CD4-positive, CD25-positive, alpha-beta regulatory T cell (primary cell): Measurements from ENCODE around the gene RETREG2. TPM values are rescaled to one million over a fixed set of nuclear protein-coding genes. Genes with fewer than 3 reads are reported as not detected.

Experiments used
- ATAC-seq, 2 donors: fragments of 150-1000 bp; cut with Tn5 transposase; one replicate each; pipeline ENCODE4 v1.10.0; 2021; ENCODE audit warnings: low read depth in 2 of 2, moderate number of reproducible peaks in 2 of 2, moderate library complexity in 1 of 2
- DNase-seq, 3 donors: peaks; one replicate each; pipeline versions ENCODE4 v3.0.0 to v3.0.0-alpha.2; 2012 to 2022; ENCODE audit warnings: mixed read lengths in 1 of 3
- H3K27ac ChIP-seq: one replicate; pipeline ENCODE4 v1.7.0; 2013; ENCODE audit warnings: mild to moderate bottlenecking, low read length; ENCODE audit not compliant: insufficient read depth, poor library complexity, severe bottlenecking
- H3K27me3 ChIP-seq: one replicate; pipeline ENCODE4 v1.7.0; 2013; ENCODE audit warnings: low read length; ENCODE audit not compliant: control insufficient read depth, insufficient read depth
- H3K36me3 ChIP-seq: one replicate; pipeline ENCODE4 v1.7.0; 2013; ENCODE audit warnings: mild to moderate bottlenecking, low read length, moderate library complexity; ENCODE audit not compliant: control insufficient read depth, insufficient read depth
- H3K4me1 ChIP-seq: 2 replicates; pipeline ENCODE4 v1.7.0; 2013; ENCODE audit warnings: mild to moderate bottlenecking, low read length; ENCODE audit not compliant: insufficient read depth, control insufficient read depth, poor library complexity, severe bottlenecking
- H3K4me3 ChIP-seq: one replicate; pipeline ENCODE4 v1.7.0; 2013; ENCODE audit warnings: low read depth, mild to moderate bottlenecking, low read length, moderate library complexity
- H3K9me3 ChIP-seq, 2 experiments: 1 replicate in 1 of 2; 2 replicates in 1 of 2; pipeline ENCODE4 v1.7.0; 2013; ENCODE audit warnings: low read length in 2 of 2, mild to moderate bottlenecking in 1 of 2, moderate library complexity in 1 of 2; ENCODE audit not compliant: control insufficient read depth in 2 of 2
- H3K27ac Mint-ChIP-seq, 3 donors: one replicate each; pipeline ENCODE4 v1.8.0; 2020 to 2022; ENCODE audit warnings: mild to moderate bottlenecking in 3 of 3, mixed read lengths in 3 of 3, moderate library complexity in 2 of 3
- H3K27me3 Mint-ChIP-seq: one replicate; pipeline ENCODE4 v1.8.0; 2022; ENCODE audit warnings: mild to moderate bottlenecking, mixed read lengths
- H3K36me3 Mint-ChIP-seq: one replicate; pipeline ENCODE4 v1.8.0; 2020; ENCODE audit warnings: mixed read lengths
- H3K4me1 Mint-ChIP-seq, 4 donors: one replicate each; pipeline ENCODE4 v1.8.0; 2020 to 2022; ENCODE audit warnings: mixed read lengths in 4 of 4, mild to moderate bottlenecking in 1 of 4
- H3K4me3 Mint-ChIP-seq, 4 donors: one replicate each; pipeline ENCODE4 v1.8.0; 2020 to 2022; ENCODE audit warnings: mild to moderate bottlenecking in 4 of 4, mixed read lengths in 4 of 4, moderate library complexity in 3 of 4
- H3K9me3 Mint-ChIP-seq, 7 donors: one replicate each; pipeline ENCODE4 v1.8.0; 2020 to 2022; ENCODE audit warnings: mixed read lengths in 7 of 7, mild to moderate bottlenecking in 3 of 7, moderate library complexity in 2 of 7
- polyA plus RNA-seq, 4 donors: library from polyadenylated mRNA; unstranded; fragments of 300-500 nt; fragmentation: Illumina TruSeq; gene quantifications; one replicate each; pipeline ENCODE4 v1.2.3, GENCODE V29; 2021
- total RNA-seq: library from RNA; stranded (reverse); gene quantifications from one replicate; pipeline ENCODE4 v1.2.3, GENCODE V29; 2022

RETREG2 gene
- total and polyA plus RNA-seq, 5 donors from 2014 or later: 62.8 to 89.7 (median 77.4) TPM

- H3K9me3 Mint-ChIP-seq: no peaks in the 10 kb centered on the region
- H3K4me3 Mint-ChIP-seq: peak overlapping the region; percentile 85 to 98 (median 88)
- peaks cover 40% of the 10 kb centered on the region for H3K36me3 Mint-ChIP-seq
- peaks cover 43% of the 10 kb centered on the region for H3K4me1 ChIP-seq
- ATAC-seq (no peak), DNase-seq (no peak)
- no peaks in the 10 kb centered on the region for H3K27me3 Mint-ChIP-seq
- no peaks in the 10 kb centered on the region for H3K27me3 ChIP-seq
- H3K4me1 Mint-ChIP-seq: peaks cover 12 to 69% (median 42%) of the 10 kb centered on the region in 4 donors
- peak overlapping the region; percentile 79 to 98 (median 80) for H3K27ac Mint-ChIP-seq
- peaks cover 51% of the 10 kb centered on the region for H3K36me3 ChIP-seq
- H3K9me3 ChIP-seq: no peaks in the 10 kb centered on the region
- peak overlapping the region; percentile 86 for H3K4me3 ChIP-seq
- H3K27ac ChIP-seq: peak overlapping the region; percentile 90
Measured at GRCh38 chr2:219228911-219229304, 50.8 kb downstream of the RETREG2 start.

DNA sequence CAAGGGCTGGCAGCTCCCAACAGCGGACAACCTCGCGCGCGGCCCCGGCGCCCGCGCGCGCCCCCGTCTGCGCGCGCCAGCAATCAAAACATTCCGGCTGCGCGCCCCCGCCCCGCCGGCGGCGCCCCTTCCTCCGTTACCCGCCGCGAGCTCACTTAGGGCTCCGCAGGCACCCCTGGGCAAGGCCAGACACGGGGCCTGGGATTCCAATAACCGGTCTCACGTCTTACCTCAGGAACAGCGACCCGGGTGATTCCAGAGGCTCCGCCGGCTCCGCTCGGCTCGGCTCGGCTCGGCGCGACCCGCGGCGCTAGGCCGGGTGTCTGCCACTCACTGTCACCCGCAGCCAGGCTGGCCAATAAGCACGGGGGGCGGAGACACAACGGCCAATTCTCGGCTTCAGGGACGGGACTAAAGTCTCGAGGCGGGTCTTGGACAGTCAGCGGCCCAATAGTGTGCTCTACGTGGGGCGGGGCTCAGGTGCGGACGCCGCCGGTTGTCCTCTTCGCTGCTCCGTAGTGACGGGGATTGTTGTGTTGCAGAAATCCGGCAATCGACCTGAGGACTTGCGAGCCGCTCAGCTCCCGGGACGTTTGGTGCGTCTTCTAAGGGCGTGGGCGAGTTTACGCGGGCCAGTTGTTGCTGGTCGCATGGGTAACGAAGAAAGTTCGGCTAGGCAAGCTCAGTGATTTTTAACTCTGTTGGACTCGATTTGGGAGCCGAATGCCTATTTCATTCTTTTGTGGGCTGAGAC lies 51.4 kb downstream of the RETREG2 start, which contains the start of the genes ANKZF1 and ATG9A:
Gene ANKZF1 (plus strand): TSS at position 502 of the 754 bp plus-strand sequence. CDS start 452 bp downstream, outside the sequence.
Gene ATG9A (minus strand): TSS at position 332 of the 754 bp plus-strand sequence. CDS start 1,612 bp downstream, outside the sequence.
- H3K27ac Mint-ChIP-seq: peak within 1 kb of the TSS; percentile 98 to 99 (median 98)
- peak; percentile 98 to 99 for ATAC-seq

GRCh38 chr2:219230059-219230540 lies 52.0 kb downstream of the RETREG2 start:
- H3K27me3 ChIP-seq: no peaks in the 10 kb centered on the region
- peaks cover 51% of the 10 kb centered on the region for H3K36me3 ChIP-seq
- peaks cover 43% of the 10 kb centered on the region for H3K4me1 ChIP-seq
- H3K27ac Mint-ChIP-seq: peak overlapping the region; percentile 98 to 99 (median 98)
- no peak for ATAC-seq
- no peaks in the 10 kb centered on the region for H3K9me3 ChIP-seq
- peaks cover 8 to 73% (median 42%) of the 10 kb centered on the region in 4 donors for H3K4me1 Mint-ChIP-seq
- peak overlapping the region; percentile 90 for H3K27ac ChIP-seq
- peaks cover 37% of the 10 kb centered on the region for H3K36me3 Mint-ChIP-seq
- no peaks in the 10 kb centered on the region for H3K9me3 Mint-ChIP-seq
- DNase-seq: peak; percentile 32 to 66 (median 33)
- H3K27me3 Mint-ChIP-seq: no peaks in the 10 kb centered on the region
- H3K4me3 Mint-ChIP-seq: peak overlapping the region; percentile 92 to 98 (median 96)
- H3K4me3 ChIP-seq: peak overlapping the region; percentile 95

More for the DNA sequence above, 51.4 kb downstream of the RETREG2 start, which contains the start of the genes ANKZF1 and ATG9A:
- DNase-seq: peak; percentile 97 to 99 (median 98)
- Histone ChIP-seq H3K27ac (peak within 1 kb of the TSS; percentile 90), H3K27me3 (no peaks in the 10 kb centered on the region), H3K4me3 (peak within 1 kb of the TSS; percentile 95), H3K9me3 (no peaks in the 10 kb centered on the region), H3K4me1 (peaks cover 43% of the 10 kb centered on the region), H3K36me3 (peaks cover 51% of the 10 kb centered on the region)
- Mint-ChIP-seq H3K4me3 (peak within 1 kb of the TSS; percentile 92 to 98 (median 96)), H3K27me3 (no peaks in the 10 kb centered on the region), H3K36me3 (peaks cover 40% of the 10 kb centered on the region), H3K4me1 (peaks cover 12 to 75% (median 42%) of the 10 kb centered on the region in 4 donors), H3K9me3 (no peaks in the 10 kb centered on the region)

- no peak overlapping the region for H3K4me3 ChIP-seq
- no peak overlapping the region for H3K27ac ChIP-seq
- Mint-ChIP-seq H3K9me3 (no peaks in the 10 kb centered on the region), H3K4me3 (peak overlapping the region in 1 of 4 donors; percentile 23), H3K27me3 (no peaks in the 10 kb centered on the region), H3K27ac (no peak overlapping the region), H3K36me3 (peaks cover 50% of the 10 kb centered on the region), H3K4me1 (peaks cover 3 to 53% (median 28%) of the 10 kb centered on the region in 4 donors)
- DNase-seq (no peak), ATAC-seq (no peak)
- H3K9me3 ChIP-seq: no peaks in the 10 kb centered on the region
- peaks cover 22% of the 10 kb centered on the region for H3K4me1 ChIP-seq
- no peaks in the 10 kb centered on the region for H3K27me3 ChIP-seq
- peaks cover 62% of the 10 kb centered on the region for H3K36me3 ChIP-seq
Measured at GRCh38 chr2:219234331-219234730, 56.3 kb downstream of the RETREG2 start.

Other genes starting within 250 kb of the RETREG2 start
- not detected for gene CDK5R2, start 218.6 kb upstream of the RETREG2 start, total RNA-seq
- gene CDK5R2, start 218.6 kb upstream of the RETREG2 start, polyA plus RNA-seq: not detected
- not detected for gene FEV, start 193.1 kb upstream of the RETREG2 start, total RNA-seq
- not detected for gene FEV, start 193.1 kb upstream of the RETREG2 start, polyA plus RNA-seq
- gene CRYBA2, start 184.9 kb upstream of the RETREG2 start, total RNA-seq: not detected
- not detected for gene CRYBA2, start 184.9 kb upstream of the RETREG2 start, polyA plus RNA-seq
- gene CFAP65, start 136.8 kb upstream of the RETREG2 start, total RNA-seq: not detected
- gene CFAP65, start 136.8 kb upstream of the RETREG2 start, polyA plus RNA-seq: not detected
- gene IHH, start 117.4 kb upstream of the RETREG2 start, total RNA-seq: not detected
- gene IHH, start 117.4 kb upstream of the RETREG2 start, polyA plus RNA-seq: not detected
- gene NHEJ1, start 17.5 kb upstream of the RETREG2 start, total RNA-seq: 12.9 TPM
- gene NHEJ1, start 17.5 kb upstream of the RETREG2 start, polyA plus RNA-seq: 10 to 100 TPM; 24.6 to 29.1 (median 26.8) TPM
- 1.3 TPM for gene SLC23A3, start 8.2 kb upstream of the RETREG2 start, total RNA-seq
- not detected for gene SLC23A3, start 8.2 kb upstream of the RETREG2 start, polyA plus RNA-seq
- gene CNPPD1, start 1.4 kb upstream of the RETREG2 start, total RNA-seq: 68.2 TPM
- 100 to 1,000 TPM; 100 to 143 (median 113) TPM for gene CNPPD1, start 1.4 kb upstream of the RETREG2 start, polyA plus RNA-seq
- 70.8 TPM for gene ZFAND2B, start 28.5 kb downstream of the RETREG2 start, total RNA-seq
- 10 to 100 TPM; 54.4 to 72.1 (median 64.0) TPM for gene ZFAND2B, start 28.5 kb downstream of the RETREG2 start, polyA plus RNA-seq
- 6.0 TPM for gene ABCB6, start 40.7 kb downstream of the RETREG2 start, total RNA-seq
- 1 to 10 TPM; 1.5 to 3.9 (median 1.7) TPM for gene ABCB6, start 40.7 kb downstream of the RETREG2 start, polyA plus RNA-seq
- 68.0 TPM for gene ATG9A, start 51.4 kb downstream of the RETREG2 start, total RNA-seq
- 10 to 100 TPM; 18.7 to 21.0 (median 19.0) TPM for gene ATG9A, start 51.4 kb downstream of the RETREG2 start, polyA plus RNA-seq
- 123 TPM for gene ANKZF1, start 51.5 kb downstream of the RETREG2 start, total RNA-seq
- 10 to 100 TPM; 23.5 to 37.5 (median 28.5) TPM for gene ANKZF1, start 51.5 kb downstream of the RETREG2 start, polyA plus RNA-seq
- 0.86 TPM for gene GLB1L, start 67.2 kb downstream of the RETREG2 start, total RNA-seq
- 1 to 10 TPM in 1 of 4 donors, under 1 TPM in 2, not detected in 1; 0.78 to 1.1 (median 0.90) TPM for gene GLB1L, start 67.2 kb downstream of the RETREG2 start, polyA plus RNA-seq
- gene STK16, start 67.2 kb downstream of the RETREG2 start, total RNA-seq: 21.9 TPM
- gene STK16, start 67.2 kb downstream of the RETREG2 start, polyA plus RNA-seq: 10 to 100 TPM; 14.8 to 26.1 (median 19.1) TPM
- not detected for gene TUBA4B, start 75.0 kb downstream of the RETREG2 start, total RNA-seq
- gene TUBA4B, start 75.0 kb downstream of the RETREG2 start, polyA plus RNA-seq: not detected
- 245 TPM for gene TUBA4A, start 75.6 kb downstream of the RETREG2 start, total RNA-seq
- gene TUBA4A, start 75.6 kb downstream of the RETREG2 start, polyA plus RNA-seq: 100 to 1,000 TPM; 217 to 323 (median 270) TPM
- 133 TPM for gene DNAJB2, start 101.1 kb downstream of the RETREG2 start, total RNA-seq
- 1 to 10 TPM; 6.0 to 7.3 (median 6.2) TPM for gene DNAJB2, start 101.1 kb downstream of the RETREG2 start, polyA plus RNA-seq
- not detected for gene PTPRN, start 131.1 kb downstream of the RETREG2 start, total RNA-seq
- under 1 TPM in 1 of 4 donors, not detected in 3; 0.28 TPM for gene PTPRN, start 131.1 kb downstream of the RETREG2 start, polyA plus RNA-seq
- gene RESP18, start 154.5 kb downstream of the RETREG2 start, total RNA-seq: not detected
- gene RESP18, start 154.5 kb downstream of the RETREG2 start, polyA plus RNA-seq: not detected
- 74.0 TPM for gene DNPEP, start 209.6 kb downstream of the RETREG2 start, total RNA-seq
- 10 to 100 TPM; 51.2 to 76.1 (median 63.5) TPM for gene DNPEP, start 209.6 kb downstream of the RETREG2 start, polyA plus RNA-seq
- gene DES, start 240.1 kb downstream of the RETREG2 start, total RNA-seq: not detected
- gene DES, start 240.1 kb downstream of the RETREG2 start, polyA plus RNA-seq: not detected